Astrocyte (in vitro differentiated cells and primary cell): ENCODE measurements around the gene PGS1. TPM values are rescaled to one million over a fixed set of nuclear protein-coding genes. Genes with fewer than 3 reads are reported as not detected.

Experiments
- DNase-seq: peaks from one replicate; pipeline ENCODE4 v3.0.0-alpha.2; 2010; ENCODE audit warnings: low read depth
- FAIRE-seq: peaks from 2 replicates; lab custom pipeline; 2011; peaks lifted over from hg19 to GRCh38; lab: Jason Lieb, UNC
- H2AFZ ChIP-seq: 2 replicates; pipeline ENCODE4 v1.6.0; 2012; ENCODE audit warnings: low read depth, low read length, inconsistent platforms
- H3K27ac ChIP-seq: 2 replicates; pipeline ENCODE4 v1.5.1; 2011; ENCODE audit warnings: low read depth, low read length, inconsistent platforms
- H3K27me3 ChIP-seq: 2 replicates; pipeline ENCODE4 v1.6.0; 2011; ENCODE audit warnings: low read length, inconsistent platforms; ENCODE audit not compliant: insufficient read depth
- H3K36me3 ChIP-seq: 2 replicates; pipeline ENCODE4 v1.5.1; 2011; ENCODE audit warnings: low read length, inconsistent platforms; ENCODE audit not compliant: insufficient read depth
- H3K4me1 ChIP-seq: 2 replicates; pipeline ENCODE4 v1.5.1; 2011; ENCODE audit warnings: low read length, inconsistent platforms; ENCODE audit not compliant: insufficient read depth
- H3K4me2 ChIP-seq: 2 replicates; pipeline ENCODE4 v1.6.0; 2012; ENCODE audit warnings: low read length, inconsistent platforms
- H3K4me3 ChIP-seq: 2 replicates; pipeline ENCODE4 v1.5.1; 2011; ENCODE audit warnings: low read depth, mild to moderate bottlenecking, low read length, inconsistent platforms; ENCODE audit not compliant: insufficient read depth
- H3K79me2 ChIP-seq: 2 replicates; pipeline ENCODE4 v1.6.0; 2012; ENCODE audit warnings: mild to moderate bottlenecking, low read length, inconsistent platforms; ENCODE audit not compliant: insufficient read depth
- H3K9ac ChIP-seq: 2 replicates; pipeline ENCODE4 v1.6.0; 2012; ENCODE audit warnings: mild to moderate bottlenecking, low read length, inconsistent platforms
- H3K9me3 ChIP-seq: 2 replicates; pipeline ENCODE4 v1.5.1; 2012; ENCODE audit warnings: low read depth, mild to moderate bottlenecking, low read length, inconsistent platforms; ENCODE audit not compliant: insufficient read depth
- H4K20me1 ChIP-seq: 2 replicates; pipeline ENCODE4 v1.6.0; 2012; ENCODE audit warnings: low read length, inconsistent platforms; ENCODE audit not compliant: insufficient read depth
- H3K27ac Mint-ChIP-seq: one replicate; pipeline ENCODE4 v1.8.0; 2021; ENCODE audit warnings: mild to moderate bottlenecking, mixed read lengths; ENCODE audit not compliant: unreplicated experiment
- H3K27me3 Mint-ChIP-seq: one replicate; pipeline ENCODE4 v1.8.0; 2021; ENCODE audit warnings: low read depth, mixed read lengths; ENCODE audit not compliant: unreplicated experiment
- H3K36me3 Mint-ChIP-seq: one replicate; pipeline ENCODE4 v1.8.0; 2021; ENCODE audit warnings: low read depth, mixed read lengths; ENCODE audit not compliant: unreplicated experiment
- H3K4me1 Mint-ChIP-seq: one replicate; pipeline ENCODE4 v1.8.0; 2021; ENCODE audit warnings: low read depth, mixed read lengths; ENCODE audit not compliant: unreplicated experiment
- H3K4me3 Mint-ChIP-seq: one replicate; pipeline ENCODE4 v1.8.0; 2021; ENCODE audit warnings: mild to moderate bottlenecking, moderate library complexity, mixed read lengths; ENCODE audit not compliant: unreplicated experiment
- H3K9me3 Mint-ChIP-seq: one replicate; pipeline ENCODE4 v1.8.0; 2021; ENCODE audit warnings: mild to moderate bottlenecking, mixed read lengths; ENCODE audit not compliant: unreplicated experiment
- EZH2 ChIP-seq: IDR thresholded peaks from 2 replicates; pipeline ENCODE4 v1.6.1; 2012; ENCODE audit warnings: mild to moderate bottlenecking, low read length, inconsistent platforms; ENCODE audit not compliant: insufficient read depth
- total RNA-seq: library from RNA; stranded (reverse); gene quantifications from 2 replicates; pipeline ENCODE4 v1.2.1, GENCODE V29; 2021
- TF ChIP-seq, protein P1 (sequence below): IDR thresholded peaks from 2 replicates; pipeline ENCODE4 v1.5.1; 2011; ENCODE audit warnings: low read depth, mild to moderate bottlenecking, inconsistent platforms, low read length, moderate library complexity; ENCODE audit not compliant: insufficient read depth

PGS1 gene
- total RNA-seq, 1 donor from 2014 or later, result 32.0 TPM

DNA sequence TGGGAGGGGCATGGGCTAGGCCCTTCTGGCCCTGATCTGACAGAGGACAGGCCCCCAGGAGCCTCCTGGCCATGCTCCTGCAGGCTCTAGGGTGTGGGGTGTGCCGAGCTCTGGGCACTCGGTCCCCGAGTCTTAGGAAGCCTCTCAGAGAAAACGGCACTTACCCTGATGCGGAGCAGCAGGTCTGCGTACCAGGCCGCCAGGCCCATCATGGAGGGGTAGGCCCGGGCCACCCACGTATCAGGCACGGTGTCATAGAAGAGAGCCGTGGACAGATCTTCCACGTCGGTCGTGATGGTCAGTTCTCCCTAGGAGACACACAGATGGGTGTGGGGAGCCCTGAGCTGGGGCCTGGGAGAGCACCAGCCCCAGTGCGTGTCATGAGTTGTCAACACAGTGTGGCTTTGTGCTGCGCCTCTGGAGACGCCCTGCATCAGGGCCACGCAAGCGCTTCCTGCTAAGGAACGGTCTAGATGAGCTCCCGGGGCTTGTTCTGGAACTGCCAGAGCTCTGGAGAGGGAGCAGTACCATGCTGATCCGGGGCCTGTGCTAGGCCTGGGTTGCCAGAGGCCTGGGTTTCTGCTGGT lies 47.9 kb downstream of the PGS1 start:
- H3K9me3 ChIP-seq, result no peaks in the 10 kb centered on the region
- H2AFZ ChIP-seq, result no peak overlapping the region
- Mint-ChIP-seq H3K27me3 (no peaks in the 10 kb centered on the region), H3K9me3 (no peaks in the 10 kb centered on the region), H3K36me3 (peaks cover 15% of the 10 kb centered on the region), H3K27ac (no peak overlapping the region), H3K4me3 (no peak overlapping the region), H3K4me1 (peaks cover 15% of the 10 kb centered on the region)
- no peak overlapping the region for H3K27ac ChIP-seq
- no peak for DNase-seq
- no peak for FAIRE-seq
- H3K9ac ChIP-seq, result no peak overlapping the region
- H3K36me3 ChIP-seq, result peaks cover 11% of the 10 kb centered on the region
- peaks cover 3% of the 10 kb centered on the region for H3K79me2 ChIP-seq
- H3K27me3 ChIP-seq, result no peaks in the 10 kb centered on the region
- peaks cover 39% of the 10 kb centered on the region for H4K20me1 ChIP-seq
- H3K4me3 ChIP-seq, result no peak overlapping the region
- no peaks in the 10 kb centered on the region for H3K4me1 ChIP-seq
- TF ChIP-seq EZH2, result no peak
- TF ChIP-seq, protein P1, sequence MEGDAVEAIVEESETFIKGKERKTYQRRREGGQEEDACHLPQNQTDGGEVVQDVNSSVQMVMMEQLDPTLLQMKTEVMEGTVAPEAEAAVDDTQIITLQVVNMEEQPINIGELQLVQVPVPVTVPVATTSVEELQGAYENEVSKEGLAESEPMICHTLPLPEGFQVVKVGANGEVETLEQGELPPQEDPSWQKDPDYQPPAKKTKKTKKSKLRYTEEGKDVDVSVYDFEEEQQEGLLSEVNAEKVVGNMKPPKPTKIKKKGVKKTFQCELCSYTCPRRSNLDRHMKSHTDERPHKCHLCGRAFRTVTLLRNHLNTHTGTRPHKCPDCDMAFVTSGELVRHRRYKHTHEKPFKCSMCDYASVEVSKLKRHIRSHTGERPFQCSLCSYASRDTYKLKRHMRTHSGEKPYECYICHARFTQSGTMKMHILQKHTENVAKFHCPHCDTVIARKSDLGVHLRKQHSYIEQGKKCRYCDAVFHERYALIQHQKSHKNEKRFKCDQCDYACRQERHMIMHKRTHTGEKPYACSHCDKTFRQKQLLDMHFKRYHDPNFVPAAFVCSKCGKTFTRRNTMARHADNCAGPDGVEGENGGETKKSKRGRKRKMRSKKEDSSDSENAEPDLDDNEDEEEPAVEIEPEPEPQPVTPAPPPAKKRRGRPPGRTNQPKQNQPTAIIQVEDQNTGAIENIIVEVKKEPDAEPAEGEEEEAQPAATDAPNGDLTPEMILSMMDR, result no peak
- no peak overlapping the region for H3K4me2 ChIP-seq

DNA sequence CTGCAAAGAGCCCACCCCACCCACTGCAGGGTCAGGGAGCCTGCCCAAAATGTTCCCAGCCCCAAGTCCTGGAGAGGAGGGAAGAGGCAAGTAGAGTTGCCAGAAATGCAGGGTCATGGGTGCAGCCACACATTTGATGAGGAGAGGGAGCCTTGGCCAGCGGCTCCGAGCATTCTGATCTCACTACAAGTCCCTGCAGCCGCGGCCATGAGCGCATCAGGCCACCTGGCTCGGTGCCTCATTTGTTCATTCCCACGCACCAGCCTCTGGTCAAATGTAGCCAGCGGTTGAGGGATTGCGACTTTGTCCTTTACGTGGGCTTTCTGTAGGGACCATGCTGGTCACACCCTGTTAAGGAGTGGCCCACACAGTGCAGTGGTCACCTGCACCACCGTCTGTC lies 48.7 kb downstream of the PGS1 start:
- no peak overlapping the region for H3K4me3 ChIP-seq
- no peak overlapping the region for H3K4me2 ChIP-seq
- no peak for DNase-seq
- H3K9me3 ChIP-seq, result no peaks in the 10 kb centered on the region
- peaks cover 11% of the 10 kb centered on the region for H3K4me1 Mint-ChIP-seq
- no peak overlapping the region for H2AFZ ChIP-seq
- H3K4me1 ChIP-seq, result no peaks in the 10 kb centered on the region
- H3K9ac ChIP-seq, result no peak overlapping the region
- H3K27me3 Mint-ChIP-seq, result no peaks in the 10 kb centered on the region
- H3K9me3 Mint-ChIP-seq, result no peaks in the 10 kb centered on the region
- H4K20me1 ChIP-seq, result peaks cover 35% of the 10 kb centered on the region
- TF ChIP-seq EZH2, result no peak
- TF ChIP-seq, protein P1, result no peak
- H3K36me3 Mint-ChIP-seq, result peaks cover 15% of the 10 kb centered on the region
- H3K4me3 Mint-ChIP-seq, result no peak overlapping the region
- H3K27ac Mint-ChIP-seq, result no peak overlapping the region
- H3K79me2 ChIP-seq, result peaks cover 3% of the 10 kb centered on the region
- H3K27ac ChIP-seq, result no peak overlapping the region
- no peaks in the 10 kb centered on the region for H3K27me3 ChIP-seq
- peaks cover 11% of the 10 kb centered on the region for H3K36me3 ChIP-seq
- no peak for FAIRE-seq

DNA sequence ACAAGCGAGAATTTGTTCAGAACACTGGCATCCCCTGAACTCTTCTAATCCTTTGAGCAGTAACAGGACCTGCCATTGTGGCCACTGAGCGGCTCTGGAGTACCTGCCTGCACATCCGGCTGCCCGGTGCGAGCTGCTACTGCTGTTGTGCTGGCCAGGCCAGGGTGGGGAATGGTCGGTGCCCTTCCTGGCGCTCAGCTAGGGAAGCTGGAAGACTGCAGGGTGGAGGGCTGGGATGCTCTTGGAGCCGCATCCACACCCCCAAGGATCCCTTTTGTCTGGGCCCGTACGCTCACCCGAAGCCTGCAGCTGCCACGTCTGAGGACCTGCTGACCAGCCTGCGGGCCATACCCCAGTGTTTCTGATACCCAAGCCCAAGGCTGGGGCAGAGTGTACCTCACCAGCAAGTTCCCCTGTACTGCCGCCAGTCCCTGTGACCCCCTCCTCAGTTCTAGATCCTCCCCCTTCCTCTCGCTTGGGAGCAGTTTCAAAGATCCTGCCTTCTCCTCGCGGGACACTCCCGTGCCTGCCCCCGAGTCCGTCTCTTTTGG lies 49.7 kb downstream of the PGS1 start:
- DNase-seq (no peak), FAIRE-seq (no peak)
- peaks cover 33% of the 10 kb centered on the region for H4K20me1 ChIP-seq
- H3K4me2 ChIP-seq, result no peak overlapping the region
- H3K27me3 Mint-ChIP-seq, result no peaks in the 10 kb centered on the region
- no peak overlapping the region for H3K9ac ChIP-seq
- peaks cover 8% of the 10 kb centered on the region for H3K4me1 Mint-ChIP-seq
- no peaks in the 10 kb centered on the region for H3K9me3 Mint-ChIP-seq
- no peaks in the 10 kb centered on the region for H3K4me1 ChIP-seq
- no peak overlapping the region for H2AFZ ChIP-seq
- peaks cover 3% of the 10 kb centered on the region for H3K79me2 ChIP-seq
- H3K36me3 Mint-ChIP-seq, result peaks cover 14% of the 10 kb centered on the region
- no peaks in the 10 kb centered on the region for H3K9me3 ChIP-seq
- TF ChIP-seq, protein P1, result no peak
- no peak for TF ChIP-seq EZH2
- peaks cover 11% of the 10 kb centered on the region for H3K36me3 ChIP-seq
- H3K4me3 Mint-ChIP-seq, result no peak overlapping the region
- H3K4me3 ChIP-seq, result no peak overlapping the region
- no peaks in the 10 kb centered on the region for H3K27me3 ChIP-seq
- H3K27ac ChIP-seq, result no peak overlapping the region
- no peak overlapping the region for H3K27ac Mint-ChIP-seq
